ENCODE data around the gene RHOV.

RHOV gene

DNA sequence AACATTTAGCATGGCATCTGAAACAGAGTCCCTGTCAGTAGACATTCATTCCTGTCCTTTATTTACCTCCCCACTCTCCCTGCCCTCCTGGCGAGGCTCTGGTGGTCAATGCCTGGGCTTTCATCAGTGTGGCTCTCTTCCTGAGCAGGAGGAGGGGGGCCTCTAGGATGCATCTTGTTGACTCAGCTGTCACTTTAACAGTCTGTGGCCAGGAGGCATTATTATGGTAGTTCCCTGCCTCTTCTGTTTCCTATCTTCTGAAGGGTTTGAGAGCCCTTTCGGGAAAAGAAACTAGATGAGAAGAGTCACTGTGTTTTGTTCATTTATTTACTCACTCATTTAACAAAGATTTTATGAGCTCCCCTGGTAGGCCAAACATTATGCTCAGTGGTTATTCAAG is 43.1 kb downstream of the RHOV start:
- Histone ChIP-seq H3K9me2 (replicated peaks; ENCODE audit: low read depth, low read length) (no peaks in the 10 kb centered on the region), H3K9me3 (ENCODE audit: insufficient read depth, low read depth, low read length) (no peaks in the 10 kb centered on the region), H3K4me1 (ENCODE audit: insufficient read depth, low read length, poor library complexity, severe bottlenecking) (no peaks in the 10 kb centered on the region), H3F3A (ENCODE audit: low read depth) (no peaks in the 10 kb centered on the region), H2AFZ (ENCODE audit: low read length) (no peak overlapping the region), H3K4me3 (ENCODE audit: low read length, poor library complexity, severe bottlenecking) (no peak overlapping the region), H4K20me1 (ENCODE audit: insufficient read depth, low read length, poor library complexity, severe bottlenecking) (no peaks in the 10 kb centered on the region), H3K79me2 (ENCODE audit: insufficient read depth, low read length) (no peaks in the 10 kb centered on the region), H3K4me2 (ENCODE audit: low read depth, low read length, poor library complexity, severe bottlenecking) (no peak overlapping the region), H3K27me3 (ENCODE audit: insufficient read depth, low read length, poor library complexity, severe bottlenecking) (no peaks in the 10 kb centered on the region), H3K36me3 (ENCODE audit: insufficient read depth, low read length) (no peaks in the 10 kb centered on the region), H3K9ac (ENCODE audit: low read depth, low read length, poor library complexity, severe bottlenecking) (no peak overlapping the region)
- TF ChIP-seq EZH2phosphoT487 (IDR thresholded peaks at IDR 0.05; ENCODE audit: borderline replicate concordance): no peak
- TF ChIP-seq, protein P1, sequence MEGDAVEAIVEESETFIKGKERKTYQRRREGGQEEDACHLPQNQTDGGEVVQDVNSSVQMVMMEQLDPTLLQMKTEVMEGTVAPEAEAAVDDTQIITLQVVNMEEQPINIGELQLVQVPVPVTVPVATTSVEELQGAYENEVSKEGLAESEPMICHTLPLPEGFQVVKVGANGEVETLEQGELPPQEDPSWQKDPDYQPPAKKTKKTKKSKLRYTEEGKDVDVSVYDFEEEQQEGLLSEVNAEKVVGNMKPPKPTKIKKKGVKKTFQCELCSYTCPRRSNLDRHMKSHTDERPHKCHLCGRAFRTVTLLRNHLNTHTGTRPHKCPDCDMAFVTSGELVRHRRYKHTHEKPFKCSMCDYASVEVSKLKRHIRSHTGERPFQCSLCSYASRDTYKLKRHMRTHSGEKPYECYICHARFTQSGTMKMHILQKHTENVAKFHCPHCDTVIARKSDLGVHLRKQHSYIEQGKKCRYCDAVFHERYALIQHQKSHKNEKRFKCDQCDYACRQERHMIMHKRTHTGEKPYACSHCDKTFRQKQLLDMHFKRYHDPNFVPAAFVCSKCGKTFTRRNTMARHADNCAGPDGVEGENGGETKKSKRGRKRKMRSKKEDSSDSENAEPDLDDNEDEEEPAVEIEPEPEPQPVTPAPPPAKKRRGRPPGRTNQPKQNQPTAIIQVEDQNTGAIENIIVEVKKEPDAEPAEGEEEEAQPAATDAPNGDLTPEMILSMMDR (conservative IDR thresholded peaks at IDR 0.05; ENCODE audit: low read length): no peak

DNA sequence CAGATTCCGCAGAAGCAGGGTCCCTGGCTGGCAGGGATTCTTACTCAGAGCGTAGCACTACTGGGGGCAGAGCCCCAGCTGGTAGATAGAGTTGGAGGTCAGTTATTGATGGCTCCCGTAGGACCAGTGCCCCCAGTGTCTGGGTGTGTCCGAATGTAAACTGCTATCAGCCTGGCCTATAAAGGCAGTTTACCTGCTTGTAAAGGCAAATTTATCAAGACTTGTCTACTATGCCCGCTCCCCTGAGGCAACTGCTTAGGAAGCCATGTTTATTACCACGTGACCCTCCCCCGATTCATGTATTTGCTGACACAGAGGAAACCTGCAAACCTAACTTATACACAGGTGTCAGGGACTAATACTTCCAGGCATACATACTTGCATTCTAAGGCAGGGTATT is 44.9 kb downstream of the RHOV start:
- Histone ChIP-seq H3K4me2 (ENCODE audit: low read depth, low read length, poor library complexity, severe bottlenecking) (no peak overlapping the region), H3K9me3 (ENCODE audit: insufficient read depth, low read depth, low read length) (no peaks in the 10 kb centered on the region), H3K4me1 (ENCODE audit: insufficient read depth, low read length, poor library complexity, severe bottlenecking) (no peaks in the 10 kb centered on the region), H3K27me3 (ENCODE audit: insufficient read depth, low read length, poor library complexity, severe bottlenecking) (no peaks in the 10 kb centered on the region), H3K36me3 (ENCODE audit: insufficient read depth, low read length) (no peaks in the 10 kb centered on the region), H3K9ac (ENCODE audit: low read depth, low read length, poor library complexity, severe bottlenecking) (no peak overlapping the region), H4K20me1 (ENCODE audit: insufficient read depth, low read length, poor library complexity, severe bottlenecking) (no peaks in the 10 kb centered on the region), H3F3A (ENCODE audit: low read depth) (no peaks in the 10 kb centered on the region), H3K4me3 (ENCODE audit: low read length, poor library complexity, severe bottlenecking) (no peak overlapping the region), H2AFZ (ENCODE audit: low read length) (no peak overlapping the region), H3K9me2 (replicated peaks; ENCODE audit: low read depth, low read length) (no peaks in the 10 kb centered on the region), H3K79me2 (ENCODE audit: insufficient read depth, low read length) (no peaks in the 10 kb centered on the region)
- TF ChIP-seq, protein P1 (conservative IDR thresholded peaks at IDR 0.05; ENCODE audit: low read length): no peak

DNA sequence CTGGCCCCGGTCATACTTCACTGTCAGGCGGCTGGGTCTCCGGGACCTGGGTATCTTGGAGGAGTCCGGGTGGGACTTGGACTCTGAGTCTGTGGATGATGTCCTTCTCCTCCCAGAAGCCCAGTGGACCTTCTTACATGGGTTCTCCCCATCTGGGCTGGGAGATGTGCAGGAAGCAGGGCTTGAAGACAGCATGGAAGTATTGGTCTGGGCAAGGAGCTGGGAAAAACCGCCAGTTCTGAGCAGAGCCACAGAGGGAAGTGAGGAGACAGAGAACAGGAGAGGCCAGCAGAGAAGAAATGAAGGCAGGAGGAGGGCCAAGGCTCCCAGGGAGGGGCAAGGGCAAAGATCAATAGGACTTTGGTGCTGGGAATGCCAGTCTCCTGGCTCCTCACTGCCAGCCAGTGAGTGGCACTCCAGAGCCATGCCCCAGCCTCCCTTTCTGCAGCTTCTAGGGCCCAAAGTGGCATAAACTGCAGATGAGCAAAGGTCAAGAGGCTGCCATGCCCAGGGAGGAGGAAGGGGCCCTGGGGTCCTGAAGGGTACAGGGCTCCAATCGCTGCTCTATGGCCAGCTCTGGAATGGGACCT is 45.5 kb downstream of the RHOV start, which contains the start of gene PPP1R14D:
PPP1R14D (minus strand) TSS at position 262 of the 590 bp plus-strand sequence; CDS start at position 195, 67 bp downstream.
- H3F3A ChIP-seq (ENCODE audit: low read depth): no peaks in the 10 kb centered on the region
- no peak within 1 kb of the TSS for H3K4me2 ChIP-seq (ENCODE audit: low read depth, low read length, poor library complexity, severe bottlenecking)
- no peaks in the 10 kb centered on the region for H3K27me3 ChIP-seq (ENCODE audit: insufficient read depth, low read length, poor library complexity, severe bottlenecking)
- no peaks in the 10 kb centered on the region for H3K9me3 ChIP-seq (ENCODE audit: insufficient read depth, low read depth, low read length)
- no peak within 1 kb of the TSS for H3K9ac ChIP-seq (ENCODE audit: low read depth, low read length, poor library complexity, severe bottlenecking)
- H4K20me1 ChIP-seq (ENCODE audit: insufficient read depth, low read length, poor library complexity, severe bottlenecking): no peaks in the 10 kb centered on the region
- H3K79me2 ChIP-seq (ENCODE audit: insufficient read depth, low read length): no peaks in the 10 kb centered on the region
- H3K9me2 ChIP-seq (replicated peaks; ENCODE audit: low read depth, low read length): no peaks in the 10 kb centered on the region
- H3K4me1 ChIP-seq (ENCODE audit: insufficient read depth, low read length, poor library complexity, severe bottlenecking): no peaks in the 10 kb centered on the region
- no peak within 1 kb of the TSS for H3K4me3 ChIP-seq (ENCODE audit: low read length, poor library complexity, severe bottlenecking)
- no peaks in the 10 kb centered on the region for H3K36me3 ChIP-seq (ENCODE audit: insufficient read depth, low read length)
- no peak within 1 kb of the TSS for H2AFZ ChIP-seq (ENCODE audit: low read length)
- TF ChIP-seq, protein P1 (conservative IDR thresholded peaks at IDR 0.05; ENCODE audit: low read length): no peak
- TF ChIP-seq EZH2phosphoT487 (IDR thresholded peaks at IDR 0.05; ENCODE audit: borderline replicate concordance): no peak
